Stimulated activated CD8-positive, alpha-beta memory T cell treated with anti-CD3 and anti-CD28 coated beads, Interleukin-4, amount 100 ng/mL, for 4 hours (primary cell): ENCODE results near the gene RBM23.
"Not testable (repeated sequence)": the region's sequence is repeated elsewhere in the genome, so short reads cannot be mapped to it uniquely, and the experiment has no call there.

ENCODE experiments used
- DNase-seq, 2 donors: peaks; one replicate each; pipeline ENCODE4 v3.0.0-alpha.2; 2020; ENCODE audit warnings: low read depth in 2 of 2, low spot score in 1 of 2

The RBM23 gene

DNA sequence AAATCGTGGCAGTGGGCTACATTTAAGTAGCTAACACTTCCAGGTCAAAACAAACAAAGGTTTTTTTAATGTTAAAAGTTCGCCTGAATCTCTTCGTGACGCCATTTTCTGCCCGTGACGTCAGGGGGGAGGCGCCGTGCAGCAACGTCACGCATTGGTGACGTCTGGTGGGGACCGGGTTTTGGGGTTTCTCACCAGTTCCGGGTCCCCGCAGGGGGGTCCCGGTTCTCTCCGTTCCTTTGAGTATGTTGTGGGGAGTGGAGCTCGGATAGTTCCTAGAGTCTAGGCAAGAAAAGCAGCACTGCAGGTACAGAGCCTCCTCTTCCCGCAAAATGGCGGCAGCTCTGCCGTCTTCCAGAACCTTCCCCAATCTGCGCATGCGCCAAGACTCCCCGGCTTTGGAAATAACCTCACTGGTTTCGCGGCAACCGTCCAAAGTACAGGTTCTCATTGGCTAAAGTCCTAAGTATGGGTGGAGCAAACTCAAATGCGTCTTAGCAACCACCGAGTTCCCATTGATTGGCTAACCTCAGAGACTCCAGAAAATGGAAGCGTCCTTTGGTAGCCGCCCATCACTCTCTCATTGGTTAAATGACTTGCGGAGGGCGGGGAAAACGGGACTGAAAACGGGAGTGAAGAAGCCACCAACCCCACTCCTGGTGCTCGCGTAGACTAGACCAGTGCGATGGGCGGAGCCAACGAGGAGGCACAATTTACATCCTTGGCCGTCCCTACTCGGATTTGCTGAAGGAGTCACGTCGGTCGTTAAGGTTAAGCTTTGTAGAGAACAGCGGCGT, at the start of gene RBM23:
RBM23 (minus strand) TSS at position 346 of the 797 bp plus-strand sequence.
- DNase-seq, result peak; percentile 99 to 100

DNA sequence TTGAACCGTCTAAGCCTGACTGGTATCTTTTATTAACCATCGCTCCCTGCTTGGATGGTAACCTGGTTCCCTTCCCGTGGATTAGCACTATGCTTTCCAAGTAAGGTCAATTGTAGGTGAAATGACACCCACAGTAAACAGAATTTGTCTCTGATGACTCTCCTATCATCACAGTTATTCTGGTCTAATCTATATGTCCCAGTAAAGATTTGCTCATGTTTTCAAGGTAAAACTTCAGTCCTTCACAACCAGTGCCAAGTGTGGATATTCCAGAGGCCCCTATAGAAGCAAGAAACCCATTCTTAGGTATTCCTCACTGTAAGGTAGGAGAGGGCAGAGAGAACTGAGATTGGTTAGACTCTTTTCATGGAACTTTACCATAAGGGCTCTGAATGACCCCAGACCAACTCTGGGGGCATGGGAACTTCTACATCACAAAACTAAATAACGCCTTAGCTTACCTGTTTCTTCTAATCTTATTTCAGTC, 47.9 kb upstream of the RBM23 start:
- DNase-seq, result no peak

DNA sequence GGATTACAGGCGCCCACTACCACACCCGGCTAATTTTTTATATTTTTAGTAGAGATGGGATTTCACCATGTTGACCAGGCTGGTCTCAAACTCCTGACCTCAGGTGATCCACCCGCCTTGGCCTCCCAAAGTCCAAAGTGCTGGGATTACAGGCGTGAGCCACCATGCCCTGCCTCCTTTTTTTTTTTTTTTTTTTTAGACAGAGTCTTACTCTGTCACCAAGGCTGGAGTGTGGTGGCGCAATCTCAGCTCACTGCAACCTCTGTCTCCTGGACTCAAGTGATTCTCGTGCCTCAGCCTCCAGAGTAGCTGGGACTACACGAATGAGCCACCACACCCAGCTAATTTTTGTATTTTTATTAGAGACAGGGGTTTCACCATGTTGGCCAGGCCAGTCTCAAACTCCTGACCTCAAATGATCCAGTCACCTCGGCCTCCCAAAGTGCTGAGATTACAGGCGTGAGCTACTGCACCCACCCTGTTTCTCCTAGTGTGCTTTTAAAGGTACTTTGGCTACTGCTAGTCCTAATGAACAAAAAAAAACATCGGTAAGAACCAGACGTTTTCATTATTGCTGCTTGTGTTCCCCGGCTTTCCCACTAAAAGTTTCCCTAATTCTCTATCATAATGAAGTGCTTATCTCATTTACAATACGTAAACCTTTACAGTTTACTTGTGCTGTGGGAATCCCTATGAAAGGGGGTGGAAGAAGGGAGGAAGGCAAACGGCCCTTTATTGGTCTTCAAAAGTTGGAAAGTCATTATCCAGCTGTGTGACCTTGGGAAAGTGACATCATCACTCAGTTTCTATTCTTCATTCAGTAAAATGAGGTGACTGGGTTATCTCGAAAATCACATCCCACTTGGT, 47.2 kb upstream of the RBM23 start:
- DNase-seq, result not testable (repeated sequence)

DNA sequence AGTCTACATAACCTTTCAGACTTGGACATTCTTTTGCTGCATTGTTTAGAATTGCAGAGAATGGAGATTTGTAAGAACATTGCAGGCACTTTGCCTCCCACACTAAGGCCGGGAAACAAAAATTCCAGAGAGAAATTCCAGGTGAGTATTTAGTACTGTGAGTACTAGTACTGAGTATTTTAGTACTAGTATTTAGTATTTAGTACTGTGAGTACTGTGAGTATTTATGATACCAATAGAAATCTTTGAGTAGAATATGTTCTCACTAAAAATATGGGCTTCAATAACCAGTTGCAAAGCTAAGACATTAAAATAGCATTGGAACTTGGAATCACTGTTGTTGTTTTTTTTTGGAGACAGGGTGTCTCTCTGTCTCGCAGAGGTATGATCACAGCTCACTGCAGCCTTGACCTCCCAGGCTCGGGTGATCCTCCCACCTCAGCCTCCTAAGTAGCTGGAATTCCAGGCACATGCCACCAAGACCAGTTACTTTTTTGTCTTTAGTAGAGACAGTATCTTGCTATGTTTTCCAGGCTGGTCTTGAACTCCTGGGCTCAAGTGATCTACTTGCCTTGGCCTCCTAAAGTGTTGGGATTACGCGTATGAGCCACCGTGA, 43.2 kb upstream of the RBM23 start:
- no peak for DNase-seq

DNA sequence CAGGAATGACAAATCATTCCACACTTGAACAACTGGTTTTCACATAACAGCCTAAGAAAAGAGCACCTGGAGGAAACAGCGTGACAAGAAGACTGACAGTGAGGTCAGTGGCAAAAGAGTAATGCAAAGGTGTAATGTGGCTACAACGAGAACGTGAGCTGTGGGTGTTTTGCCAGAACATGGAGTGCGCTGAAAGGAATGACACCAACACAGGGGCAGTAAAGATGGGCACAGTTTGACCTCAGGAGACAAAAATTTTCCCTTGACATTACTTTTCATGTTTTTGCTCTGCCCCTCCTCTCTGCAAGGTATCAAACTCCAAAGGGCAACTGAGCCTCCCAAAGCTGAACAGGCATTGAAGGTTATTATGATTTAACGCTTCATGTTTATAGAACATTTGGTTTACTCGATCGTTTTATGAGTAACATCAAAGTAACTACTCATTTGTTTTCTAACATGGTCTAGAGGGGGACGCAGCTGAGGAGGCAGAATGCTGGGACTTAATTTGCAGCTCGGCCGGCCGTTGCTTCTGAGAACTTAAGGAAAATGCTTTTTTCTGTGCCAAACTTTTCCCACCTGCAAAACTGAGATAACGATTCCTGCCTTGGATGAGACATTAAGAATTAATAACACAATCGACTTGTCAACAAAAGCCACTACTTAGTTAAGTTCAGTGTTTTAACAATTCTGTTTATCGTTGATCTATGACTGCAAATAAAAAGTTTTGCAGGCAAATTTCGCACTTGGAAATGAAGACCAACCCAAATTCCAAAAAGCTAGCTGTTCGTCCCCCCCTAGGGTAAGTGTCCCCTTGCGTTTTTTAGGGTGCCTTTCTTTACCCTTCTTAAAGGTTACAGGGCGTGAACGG, 37.0 kb upstream of the RBM23 start:
- no peak for DNase-seq

DNA sequence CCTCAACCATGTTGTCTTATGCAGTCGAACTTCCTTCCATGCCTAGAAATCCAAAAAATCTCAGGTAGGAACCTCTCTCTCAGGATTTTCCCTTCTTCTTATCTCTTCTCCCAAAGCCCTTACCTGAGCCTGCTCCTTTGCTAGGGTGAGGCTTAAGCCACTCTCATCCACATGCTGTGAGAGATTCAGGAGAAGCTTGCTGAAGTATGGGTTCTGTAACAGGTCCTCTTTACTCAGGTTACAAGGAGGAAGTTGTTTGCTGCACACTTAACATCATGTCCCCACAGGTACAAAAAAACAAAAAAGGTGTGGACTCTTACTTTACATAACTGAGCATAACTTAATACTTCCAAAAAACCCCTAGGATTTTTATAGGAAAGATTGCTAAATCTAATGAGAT, 33.5 kb upstream of the RBM23 start:
- no peak for DNase-seq

DNA sequence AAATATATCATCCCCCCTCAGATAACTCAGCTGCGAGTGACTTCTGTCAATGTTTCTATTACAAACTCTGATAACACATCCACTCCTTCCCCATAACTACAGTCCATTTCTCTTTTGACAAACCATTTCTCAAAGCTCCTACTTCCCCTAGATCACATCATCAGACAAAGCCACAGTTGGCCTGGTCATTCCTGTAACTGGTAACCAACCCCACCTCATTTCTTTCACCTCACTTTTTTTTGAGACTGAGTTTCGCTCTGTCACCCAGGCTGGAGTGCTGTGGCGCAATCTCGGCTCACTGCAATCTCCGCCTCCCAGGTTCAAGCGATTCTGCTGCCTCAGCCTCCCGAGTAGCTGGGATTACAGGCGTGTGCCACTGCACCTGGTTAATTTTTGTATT, 32.8 kb upstream of the RBM23 start:
- DNase-seq, result not testable (repeated sequence)

DNA sequence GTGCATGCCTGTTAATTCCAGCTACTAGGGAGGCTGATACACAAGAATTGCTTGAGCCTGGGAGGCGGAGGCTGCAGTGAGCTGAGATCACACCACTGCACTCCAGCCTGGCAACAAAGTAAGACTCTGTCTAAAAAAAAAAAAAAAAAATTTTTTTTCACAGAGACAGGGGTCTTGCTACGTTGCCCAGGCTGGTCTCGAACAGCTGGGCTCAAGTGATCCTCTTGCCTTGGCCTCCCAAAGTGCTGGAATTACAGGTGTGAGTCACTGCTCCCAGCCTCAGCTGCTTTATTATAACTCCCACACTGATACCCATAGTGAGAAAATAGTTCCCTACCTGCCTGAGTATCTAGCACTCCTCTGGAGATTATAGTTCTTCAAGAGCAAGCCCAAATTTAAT, 26.7 kb upstream of the RBM23 start:
- no peak for DNase-seq

DNA sequence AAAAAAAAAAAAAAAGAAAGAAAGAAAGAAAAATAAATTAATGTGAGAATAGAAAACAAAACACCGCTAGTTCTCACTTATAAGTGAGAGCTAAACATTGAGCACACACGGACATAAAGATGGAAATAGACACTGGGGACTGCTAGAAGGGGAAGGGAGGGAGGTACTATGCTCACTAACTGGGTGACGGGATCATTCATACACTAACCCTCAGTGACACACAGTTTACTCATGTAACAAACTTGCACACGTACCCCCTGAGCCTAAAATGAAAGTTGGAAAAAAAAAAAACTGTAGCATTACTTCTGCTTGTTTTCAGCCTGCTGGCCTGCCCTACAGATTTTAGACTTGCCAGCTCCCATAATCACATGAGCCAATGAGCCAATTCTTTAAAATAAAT, 20.7 kb upstream of the RBM23 start:
- no peak for DNase-seq

DNA sequence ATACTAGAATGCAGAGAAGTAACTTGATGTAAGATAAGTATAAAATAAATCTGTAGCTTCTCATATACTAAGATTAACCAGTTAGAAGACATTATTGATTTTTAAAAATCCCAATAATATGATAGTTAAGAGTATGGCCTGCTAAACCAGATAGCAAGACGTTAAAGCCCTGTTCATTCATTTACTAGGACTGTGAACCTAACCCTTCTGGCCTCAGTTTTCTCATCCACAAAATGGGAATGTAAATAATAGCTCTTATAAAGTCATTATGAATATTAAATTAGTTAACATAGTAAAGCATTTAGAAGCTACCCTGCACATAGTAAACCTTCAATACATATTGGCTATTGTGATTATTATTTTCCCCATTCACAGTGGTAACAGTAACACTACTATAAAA, 16.2 kb upstream of the RBM23 start:
- no peak for DNase-seq

DNA sequence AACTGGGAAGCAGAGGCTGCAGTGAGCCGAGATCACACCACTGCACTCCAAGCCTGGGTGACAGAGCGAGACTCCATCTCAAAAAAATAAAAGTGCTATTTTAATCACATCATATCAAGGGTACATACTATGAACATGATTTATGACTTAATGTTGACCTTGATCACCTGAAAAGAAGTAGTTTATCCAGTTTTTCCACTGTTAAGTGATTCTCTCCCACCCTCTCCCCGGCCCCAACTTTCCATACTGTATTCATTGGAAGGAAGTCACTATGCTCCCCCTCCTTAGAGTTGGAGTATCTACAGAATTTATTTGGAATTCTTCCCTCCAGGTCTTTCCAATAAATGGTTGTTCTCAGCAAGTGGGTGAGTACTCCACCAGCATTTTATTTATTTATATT, 13.2 kb upstream of the RBM23 start:
- no peak for DNase-seq

DNA sequence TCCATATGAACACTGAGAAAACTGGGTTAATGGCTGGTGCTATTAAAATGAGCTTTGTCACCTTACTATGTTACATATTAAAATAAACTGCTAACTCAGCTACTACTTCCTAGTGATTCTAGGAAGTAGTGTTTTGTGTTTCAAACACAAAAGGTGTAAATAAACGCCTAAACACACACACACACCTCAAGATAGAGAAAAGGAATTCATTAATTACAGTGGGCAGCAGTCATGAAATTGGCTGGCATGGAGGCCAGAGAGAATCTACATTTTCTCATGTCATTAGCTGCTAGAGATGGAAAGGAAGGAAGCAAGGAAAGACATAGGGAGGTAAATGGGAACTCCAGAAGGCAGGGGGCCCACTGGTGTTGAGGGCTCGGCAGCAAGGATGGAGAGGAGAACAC, 11.0 kb upstream of the RBM23 start:
- DNase-seq, result no peak

DNA sequence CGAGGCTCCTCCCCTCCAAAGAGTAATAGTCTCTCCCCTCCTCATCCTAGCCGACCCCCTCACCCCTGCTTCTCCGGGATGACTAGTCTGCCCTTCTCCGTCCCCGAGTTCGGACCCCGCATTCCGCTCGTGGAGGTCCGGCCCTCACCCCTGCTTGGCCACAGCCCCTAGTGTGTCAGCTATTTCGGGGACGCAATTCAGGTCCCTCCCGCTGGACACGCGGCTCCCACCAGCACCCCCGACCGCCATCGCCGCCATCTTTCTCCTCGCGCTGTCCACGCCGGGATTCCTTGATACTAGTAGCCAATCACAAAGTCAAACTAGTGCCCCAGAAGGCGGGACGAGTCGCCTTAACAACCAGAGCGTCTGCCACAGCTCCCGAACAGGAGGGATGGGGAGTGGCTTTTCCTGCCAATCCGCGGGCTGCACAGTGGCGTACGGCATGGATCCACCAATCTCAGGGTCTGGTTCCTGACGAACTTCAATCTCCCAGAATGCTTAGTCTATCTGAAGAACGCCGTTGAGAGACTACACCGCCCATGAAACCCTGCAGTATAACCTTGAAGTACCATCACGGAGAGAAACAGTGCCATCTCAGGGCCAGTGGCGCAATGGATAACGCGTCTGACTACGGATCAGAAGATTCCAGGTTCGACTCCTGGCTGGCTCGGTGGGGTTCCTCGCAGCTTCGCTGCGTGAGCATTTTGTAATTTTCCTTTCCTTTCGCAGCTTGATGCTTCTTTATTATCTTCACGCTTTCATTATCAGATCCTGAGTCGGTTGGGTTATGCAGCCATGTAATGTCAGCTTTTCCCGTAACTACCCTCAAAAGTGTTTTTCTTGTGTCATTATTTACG, 10.4 kb upstream of the RBM23 start, which contains the start of gene PRMT5:
PRMT5 (minus strand) TSS at position 273 of the 857 bp plus-strand sequence; CDS start at position 258, 15 bp downstream.
- peak; percentile 96 to 97 for DNase-seq

DNA sequence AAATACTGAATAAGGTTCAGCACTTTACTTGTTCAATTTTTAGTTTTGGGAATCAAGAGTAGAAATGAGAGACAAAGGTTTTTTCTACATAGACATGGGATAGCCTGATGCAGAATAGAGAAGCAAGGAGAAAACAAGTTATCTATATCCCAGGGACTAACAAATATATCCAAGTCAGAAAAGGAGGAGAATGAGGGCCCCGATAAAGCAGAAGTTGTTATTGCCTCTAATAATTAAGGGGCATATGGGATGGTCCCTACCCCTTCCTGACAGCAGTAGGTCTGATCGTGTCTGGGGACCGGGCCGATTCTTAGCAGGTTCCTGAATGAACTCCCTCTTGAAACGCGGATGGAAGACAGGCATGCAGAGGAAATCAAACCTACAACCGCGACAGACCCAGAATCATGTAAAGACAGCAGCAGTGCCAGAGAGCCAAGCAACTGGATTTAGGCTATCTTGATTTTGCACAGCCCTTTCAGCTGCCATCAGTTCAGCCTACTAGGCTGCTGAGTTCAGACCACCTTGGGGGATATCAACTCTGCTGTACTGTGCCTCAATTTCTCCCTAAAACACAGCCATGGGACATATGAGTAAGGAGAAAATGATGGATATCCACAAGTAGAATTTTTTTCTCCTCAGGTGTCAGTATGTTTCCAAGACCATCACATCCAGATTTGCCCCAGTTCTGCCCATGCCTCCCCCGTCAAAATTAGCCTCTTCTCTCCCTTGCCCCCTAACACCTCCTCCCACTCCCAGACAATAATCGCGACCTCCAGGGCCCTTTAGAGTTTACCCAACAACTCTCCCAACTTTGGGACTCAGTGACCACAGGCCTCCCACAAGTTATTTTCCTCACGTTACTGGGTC, 9.5 kb upstream of the RBM23 start:
- no peak for DNase-seq

DNA sequence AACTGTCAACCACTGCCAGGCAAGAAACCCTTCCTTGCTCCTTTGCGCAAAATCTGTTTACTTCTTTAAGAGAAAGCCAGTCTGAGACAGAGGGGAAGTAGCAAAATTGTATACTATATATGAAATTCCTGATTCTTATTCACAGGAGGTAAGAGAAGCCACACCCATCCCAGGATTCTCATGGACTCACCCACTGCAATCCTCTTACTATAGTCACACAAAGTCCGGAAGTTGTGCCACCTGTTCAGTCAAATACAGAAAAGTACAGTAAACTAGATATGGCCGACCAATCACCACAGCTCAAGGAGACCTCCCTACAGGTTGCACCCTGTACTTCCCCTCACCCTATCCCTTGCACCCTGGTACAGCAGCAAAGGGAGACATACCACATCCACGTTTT, 7.4 kb upstream of the RBM23 start:
- DNase-seq, result no peak

DNA sequence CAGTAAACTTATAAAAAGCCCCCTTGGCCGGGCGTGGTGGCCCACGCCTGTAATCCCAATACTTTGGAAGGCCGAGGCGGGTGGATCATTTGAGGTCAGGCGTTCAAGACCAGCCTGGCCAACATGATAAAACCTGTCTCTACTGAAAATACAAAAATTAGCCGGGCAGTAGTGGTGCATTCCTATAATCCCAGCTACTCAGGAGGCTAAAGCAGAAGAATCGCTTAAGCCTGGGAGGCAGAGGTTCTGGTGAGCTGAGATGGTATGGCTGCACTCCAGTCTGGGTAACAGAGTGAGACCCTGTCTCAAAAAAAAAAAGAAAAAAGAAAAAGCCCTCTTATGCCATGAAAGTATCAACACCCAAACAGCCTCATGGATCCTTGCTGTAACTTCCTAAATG, 6.6 kb upstream of the RBM23 start:
- no peak for DNase-seq

DNA sequence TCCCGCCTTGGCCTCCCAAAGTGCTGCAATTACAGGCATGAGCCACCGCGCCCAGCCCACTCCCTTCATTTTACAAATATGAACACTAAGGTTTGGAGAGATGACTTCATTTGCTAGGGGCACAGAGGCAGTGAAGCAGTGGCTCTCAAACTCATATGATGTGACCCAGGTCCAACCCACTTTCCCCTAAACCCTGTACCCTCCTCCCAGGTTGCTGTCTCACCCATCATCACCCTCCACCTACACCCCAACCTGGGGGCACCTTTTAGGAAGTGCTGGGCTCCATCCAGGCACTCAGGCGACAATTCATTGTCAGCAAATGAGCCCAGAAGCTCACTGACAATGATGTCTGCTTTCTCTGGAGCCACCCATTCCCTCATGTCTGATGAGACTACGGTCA, 4.8 kb upstream of the RBM23 start:
- no peak for DNase-seq

DNA sequence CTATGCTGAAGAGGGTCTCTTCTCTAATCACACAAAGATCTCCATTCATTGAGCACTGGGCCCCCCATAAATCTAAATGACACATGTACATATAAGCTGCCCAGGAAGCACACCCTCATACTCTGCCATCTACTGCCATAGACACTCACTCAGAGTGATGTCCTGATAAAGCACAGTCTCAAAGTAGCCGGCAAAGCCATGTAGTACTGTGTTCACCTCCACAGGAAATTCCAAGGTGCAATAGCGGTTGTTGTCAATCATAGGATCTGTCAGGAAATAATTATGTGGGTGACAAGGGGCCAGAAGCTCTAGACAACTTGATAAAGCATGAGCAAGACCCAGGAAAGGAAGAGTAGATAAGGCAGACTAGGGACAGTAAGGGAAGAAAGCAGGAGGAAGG, 3.3 kb upstream of the RBM23 start:
- no peak for DNase-seq

DNA sequence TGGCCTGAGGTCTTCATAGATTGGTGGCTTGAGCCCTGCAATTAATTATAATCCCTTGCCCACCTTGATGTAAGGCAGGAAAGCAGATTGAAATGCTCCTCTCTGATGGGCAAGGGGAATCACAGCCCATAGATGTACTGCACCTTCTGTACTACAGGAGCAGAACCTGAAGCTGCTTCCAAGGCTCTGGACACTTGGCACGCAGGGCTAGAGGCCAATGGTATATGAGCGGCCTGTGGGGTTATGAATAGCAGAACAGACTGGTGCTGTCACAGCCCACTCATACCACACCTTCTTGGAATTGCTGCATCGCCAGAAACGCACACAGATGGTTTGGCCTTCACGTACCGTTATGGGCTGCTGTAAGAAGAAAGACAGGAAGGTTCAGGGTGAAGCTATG, 1.7 kb upstream of the RBM23 start:
- DNase-seq, result no peak
